SU-DHL-6 (cell line): ENCODE data around the gene IGFBP3.

Experiments
- H2AFZ ChIP-seq: fragments of 200-600 bp; sonication (generic); 2 replicates; pipeline ENCODE4 v1.6.1; 2014; ENCODE audit warnings: low read depth, mild to moderate bottlenecking, moderate library complexity, mixed read lengths, antibody characterized with exemption, low read length; ENCODE audit not compliant: severe bottlenecking
- H3F3A ChIP-seq: fragments of 200-600 bp; shearing (Covaris generic); 2 replicates; pipeline ENCODE4 v1.6.0; 2016; ENCODE audit warnings: antibody characterized with exemption, mild to moderate bottlenecking; ENCODE audit not compliant: insufficient read depth
- H3K27ac ChIP-seq: fragments of 200-600 bp; sonication (generic); 2 replicates; pipeline ENCODE4 v1.5.1; 2016; ENCODE audit warnings: low read depth, mild to moderate bottlenecking, low read length, moderate library complexity, mixed read lengths
- H3K27me3 ChIP-seq: fragments of 200-600 bp; sonication (generic), shearing (Covaris generic); 2 replicates; pipeline ENCODE4 v1.6.0; 2014; ENCODE audit warnings: mild to moderate bottlenecking, low read length
- H3K36me3 ChIP-seq: fragments of 200-600 bp; sonication (generic); 2 replicates; pipeline ENCODE4 v1.6.1; 2014; ENCODE audit warnings: mild to moderate bottlenecking, low read length, mixed read lengths
- H3K4me2 ChIP-seq: fragments of 300-600, 200-600 bp; shearing (Covaris generic), sonication (generic); 2 replicates; pipeline ENCODE4 v1.6.0; 2014; ENCODE audit warnings: low read length, low read depth, mild to moderate bottlenecking; ENCODE audit not compliant: poor library complexity, severe bottlenecking
- H3K4me3 ChIP-seq: fragments of 200-600 bp; sonication (generic); 2 replicates; pipeline ENCODE4 v1.5.1; 2014; ENCODE audit warnings: antibody characterized with exemption, low read length, mild to moderate bottlenecking, mixed read lengths; ENCODE audit not compliant: insufficient read depth, poor library complexity, severe bottlenecking
- H3K79me2 ChIP-seq: fragments of 200-600 bp; sonication (generic); 2 replicates; pipeline ENCODE4 v1.6.1; 2014; ENCODE audit warnings: mild to moderate bottlenecking, low read length, moderate library complexity; ENCODE audit not compliant: insufficient read depth
- H3K9ac ChIP-seq: fragments of 200-600 bp; sonication (generic); 2 replicates; pipeline ENCODE4 v1.7.0; 2014; ENCODE audit warnings: mild to moderate bottlenecking, low read length
- H3K9me2 ChIP-seq: fragments of 200-600 bp; sonication (generic); replicated peaks from 2 replicates; pipeline ENCODE4 v1.6.1; 2014; ENCODE audit warnings: low read length; ENCODE audit not compliant: insufficient read depth
- H3K9me3 ChIP-seq: fragments of 200-600 bp; sonication (generic); 2 replicates; pipeline ENCODE4 v1.6.1; 2014; ENCODE audit warnings: low read length, mixed read lengths; ENCODE audit not compliant: insufficient read depth
- H4K20me1 ChIP-seq: fragments of 200-600 bp; sonication (generic); 2 replicates; pipeline ENCODE4 v1.6.1; 2014; ENCODE audit warnings: low read depth, mild to moderate bottlenecking, antibody characterized with exemption, low read length, moderate library complexity, mixed read lengths
- CTCF ChIP-seq: fragments of 200-600 bp; sonication (generic); IDR thresholded peaks from one replicate; pipeline ENCODE4 v1.5.1; 2017; ENCODE audit warnings: antibody characterized with exemption, mild to moderate bottlenecking, low read length, moderate library complexity; ENCODE audit not compliant: insufficient read depth, poor library complexity, severe bottlenecking
- EZH2phosphoT487 ChIP-seq: fragments of 200-600 bp; sonication (generic), shearing (Covaris generic); conservative IDR thresholded peaks from 2 replicates; pipeline ENCODE4 v1.6.1; 2018; ENCODE audit warnings: mild to moderate bottlenecking, antibody characterized with exemption, low read length, moderate library complexity, mixed read lengths

The IGFBP3 gene

GRCh38 chr7:45912972-45913371 lies 8.1 kb downstream of the IGFBP3 start:
- Histone ChIP-seq H3K4me2 (no peak overlapping the region), H3K79me2 (no peaks in the 10 kb centered on the region), H3K36me3 (no peaks in the 10 kb centered on the region), H4K20me1 (no peaks in the 10 kb centered on the region), H3K27ac (no peak overlapping the region), H3K4me3 (no peak overlapping the region), H3K9me3 (no peaks in the 10 kb centered on the region), H3K9ac (no peak overlapping the region), H3F3A (no peaks in the 10 kb centered on the region), H2AFZ (no peak overlapping the region), H3K27me3 (no peaks in the 10 kb centered on the region), H3K9me2 (no peaks in the 10 kb centered on the region)
- TF ChIP-seq CTCF (no peak), EZH2phosphoT487 (no peak)

GRCh38 chr7:45911311-45911710 lies 9.8 kb downstream of the IGFBP3 start:
- H3K36me3 ChIP-seq: no peaks in the 10 kb centered on the region
- no peak overlapping the region for H2AFZ ChIP-seq
- H3K9me3 ChIP-seq: no peaks in the 10 kb centered on the region
- H3K27ac ChIP-seq: no peak overlapping the region
- H3K4me3 ChIP-seq: no peak overlapping the region
- TF ChIP-seq CTCF (no peak), EZH2phosphoT487 (no peak)
- no peaks in the 10 kb centered on the region for H3K9me2 ChIP-seq
- H3K79me2 ChIP-seq: no peaks in the 10 kb centered on the region
- no peaks in the 10 kb centered on the region for H4K20me1 ChIP-seq
- no peak overlapping the region for H3K4me2 ChIP-seq
- no peaks in the 10 kb centered on the region for H3F3A ChIP-seq
- H3K9ac ChIP-seq: no peak overlapping the region
- H3K27me3 ChIP-seq: no peaks in the 10 kb centered on the region

GRCh38 chr7:45910855-45911254 lies 10.2 kb downstream of the IGFBP3 start:
- no peaks in the 10 kb centered on the region for H3K27me3 ChIP-seq
- no peak overlapping the region for H3K9ac ChIP-seq
- no peaks in the 10 kb centered on the region for H3K79me2 ChIP-seq
- no peak overlapping the region for H3K4me2 ChIP-seq
- H3K4me3 ChIP-seq: no peak overlapping the region
- no peaks in the 10 kb centered on the region for H3K9me2 ChIP-seq
- no peaks in the 10 kb centered on the region for H3K36me3 ChIP-seq
- no peaks in the 10 kb centered on the region for H3F3A ChIP-seq
- H2AFZ ChIP-seq: no peak overlapping the region
- no peaks in the 10 kb centered on the region for H3K9me3 ChIP-seq
- H3K27ac ChIP-seq: no peak overlapping the region
- no peaks in the 10 kb centered on the region for H4K20me1 ChIP-seq
- TF ChIP-seq EZH2phosphoT487: no peak
- no peak for TF ChIP-seq CTCF
